A204.1 (cell line): Measurements from ENCODE around the gene ATRNL1.
"Not testable (repeated sequence)": the region's sequence is repeated elsewhere in the genome, so short reads cannot be mapped to it uniquely, and the experiment has no call there.

ENCODE experiments used
- FAIRE-seq: peaks from 2 replicates; lab custom pipeline; 2012; peaks lifted over from hg19 to GRCh38; lab: Jason Lieb, UNC

Gene ATRNL1

GRCh38 chr10:115638246-115638645, 545.1 kb downstream of the ATRNL1 start:
- FAIRE-seq = no peak

GRCh38 chr10:115649217-115649616, 556.1 kb downstream of the ATRNL1 start:
- no peak for FAIRE-seq

GRCh38 chr10:115653473-115653872, 560.3 kb downstream of the ATRNL1 start:
- no peak for FAIRE-seq

GRCh38 chr10:115654961-115655360, 561.8 kb downstream of the ATRNL1 start:
- FAIRE-seq = no peak

GRCh38 chr10:115657161-115657860, 564.1 kb downstream of the ATRNL1 start:
- no peak for FAIRE-seq

- FAIRE-seq = no peak
Measured at GRCh38 chr10:115659616-115660015, 566.5 kb downstream of the ATRNL1 start.

GRCh38 chr10:115660391-115660790, 567.2 kb downstream of the ATRNL1 start:
- FAIRE-seq = no peak

GRCh38 chr10:115662422-115662821, 569.3 kb downstream of the ATRNL1 start:
- FAIRE-seq = no peak

GRCh38 chr10:115665549-115665948, 572.4 kb downstream of the ATRNL1 start:
- no peak for FAIRE-seq

- no peak for FAIRE-seq
Measured at GRCh38 chr10:115674496-115674895, 581.3 kb downstream of the ATRNL1 start.

GRCh38 chr10:115696747-115697146, 603.6 kb downstream of the ATRNL1 start:
- FAIRE-seq = no peak

- FAIRE-seq = no peak
Measured at GRCh38 chr10:115706026-115706425, 612.9 kb downstream of the ATRNL1 start.

GRCh38 chr10:115706488-115707076, 613.4 kb downstream of the ATRNL1 start:
- FAIRE-seq = peak; percentile 94

- FAIRE-seq = no peak
Measured at GRCh38 chr10:115710136-115710535, 617.0 kb downstream of the ATRNL1 start.

- FAIRE-seq = no peak
Measured at GRCh38 chr10:115711306-115711705, 618.1 kb downstream of the ATRNL1 start.

- FAIRE-seq = no peak
Measured at GRCh38 chr10:115720121-115720520, 627.0 kb downstream of the ATRNL1 start.

GRCh38 chr10:115727129-115727528, 634.0 kb downstream of the ATRNL1 start:
- no peak for FAIRE-seq

GRCh38 chr10:115744089-115744488, 650.9 kb downstream of the ATRNL1 start:
- FAIRE-seq = no peak

GRCh38 chr10:115745943-115746342, 652.8 kb downstream of the ATRNL1 start:
- FAIRE-seq = no peak

- FAIRE-seq = no peak
Measured at GRCh38 chr10:115747811-115748210, 654.6 kb downstream of the ATRNL1 start.

GRCh38 chr10:115758488-115758887, 665.3 kb downstream of the ATRNL1 start:
- FAIRE-seq = not testable (repeated sequence)

GRCh38 chr10:115760131-115760530, 667.0 kb downstream of the ATRNL1 start:
- peak; percentile 90 for FAIRE-seq

- no peak for FAIRE-seq
Measured at GRCh38 chr10:115761166-115761565, 668.0 kb downstream of the ATRNL1 start.

- FAIRE-seq = no peak
Measured at GRCh38 chr10:115762029-115762428, 668.9 kb downstream of the ATRNL1 start.
